HCT116 (cell line): ENCODE data around the gene TBKBP1. TPM values are rescaled to one million over a fixed set of nuclear protein-coding genes. Genes with fewer than 3 reads are reported as not detected.

Experiments used
- ATAC-seq: fragments of 200-7000 bp; cut with Tn5 transposase; 2 replicates; pipeline ENCODE4 v1.9.1; 2020; ENCODE audit warnings: mild to moderate bottlenecking, moderate library complexity
- BruUV-seq: library from RNA; stranded (reverse); fragments of 400-500 nt; replicated peaks from 2 replicates; lab custom pipeline; 2021; lab: Mats Ljungman, UMichigan
- CTCF ChIA-PET: fragments of 300-600 bp; sonication (Branson Sonifier 250); formaldehyde crosslinking; loops from one replicate; lab custom pipeline; 2021; ENCODE audit warnings: antibody characterized with exemption; lab: Charles Lee
- POLR2A ChIA-PET: fragments of 300-600, 350-600 bp; sonication (Branson Sonifier 250); formaldehyde crosslinking; loops from one replicate; lab custom pipeline; 2021; ENCODE audit warnings: antibody characterized with exemption; lab: Charles Lee
- RAD21 ChIA-PET, 2 experiments: fragments of 300-600 bp; sonication (Branson Sonifier 250); formaldehyde crosslinking; loops; one replicate each; lab custom pipeline; 2023; ENCODE audit warnings: low total read pairs in 2 of 2; ENCODE audit not compliant: uncharacterized antibody in 2 of 2, unreplicated experiment in 2 of 2, low non-redundant PET in 1 of 2; lab: Charles Lee
- DNase-seq: peaks from one replicate; pipeline ENCODE4 v3.0.0-alpha.2; 2010; ENCODE audit warnings: low read depth, low spot score
- H2AFZ ChIP-seq: fragments of 200-600 bp; shearing (Covaris generic), sonication (generic); 2 replicates; pipeline ENCODE4 v1.6.1; 2017; ENCODE audit warnings: low read depth, mixed run types, mixed read lengths, antibody characterized with exemption, low read length; ENCODE audit not compliant: poor library complexity, severe bottlenecking
- H3K27ac ChIP-seq: 2 replicates; pipeline ENCODE4 v1.5.1; 2012; ENCODE audit warnings: low read depth, low read length
- H3K27me3 ChIP-seq: fragments of 200-600 bp; sonication (generic); 2 replicates; pipeline ENCODE4 v1.6.1; 2016; ENCODE audit warnings: mixed run types, low read length, mixed read lengths; ENCODE audit not compliant: insufficient read depth
- H3K36me3 ChIP-seq, 2 experiments: fragments of 200-500 bp in 1 of 2; fragments of 200-600 bp in 1 of 2; sonication (Bioruptor generic) in 1 of 2; sonication (generic) in 1 of 2; 2 replicates each; pipeline versions ENCODE4 v1.5.1 to v1.6.1; 2014 to 2016; ENCODE audit warnings: low read length in 2 of 2, inconsistent platforms in 1 of 2, mixed read lengths in 1 of 2, mixed run types in 1 of 2; ENCODE audit not compliant: insufficient read depth in 2 of 2, control insufficient read depth in 1 of 2
- H3K4me1 ChIP-seq, 2 experiments: fragments of 200-600 bp in 1 of 2; sonication (generic) in 1 of 2; 2 replicates each; pipeline versions ENCODE4 v1.5.1 to v1.6.1; 2012 to 2017; ENCODE audit warnings: low read length in 2 of 2, inconsistent platforms in 1 of 2, mild to moderate bottlenecking in 1 of 2, mixed read lengths in 1 of 2, mixed run types in 1 of 2, moderate library complexity in 1 of 2; ENCODE audit not compliant: insufficient read depth in 2 of 2, control insufficient read depth in 1 of 2
- H3K4me2 ChIP-seq: fragments of 200-600 bp; sonication (generic); 2 replicates; pipeline ENCODE4 v1.6.1; 2017; ENCODE audit warnings: mixed run types, low read length, mixed read lengths
- H3K4me3 ChIP-seq, 2 experiments: fragments of 200-600 bp in 1 of 2; sonication (generic) in 1 of 2; replicated peaks in 1 of 2; 2 replicates each; pipeline ENCODE4 v1.5.1; 2011 to 2016; ENCODE audit warnings: low read length in 2 of 2, control low read depth in 1 of 2, low read depth in 1 of 2, mild to moderate bottlenecking in 1 of 2, mixed read lengths in 1 of 2, mixed run types in 1 of 2
- H3K79me2 ChIP-seq: fragments of 200-600 bp; sonication (generic); 2 replicates; pipeline ENCODE4 v1.6.1; 2017; ENCODE audit warnings: mild to moderate bottlenecking, mixed run types, low read length, moderate library complexity, mixed read lengths; ENCODE audit not compliant: insufficient read depth
- H3K9ac ChIP-seq: fragments of 200-600 bp; sonication (generic); 2 replicates; pipeline ENCODE4 v1.6.1; 2016; ENCODE audit warnings: low read length, mixed read lengths
- H3K9me2 ChIP-seq: fragments of 200-600 bp; sonication (generic), shearing (Covaris generic); 2 replicates; pipeline ENCODE4 v1.6.1; 2017; ENCODE audit warnings: mixed run types, mild to moderate bottlenecking, moderate library complexity; ENCODE audit not compliant: insufficient read depth
- H3K9me3 ChIP-seq, 2 experiments: fragments of 200-500 bp in 1 of 2; fragments of 200-600 bp in 1 of 2; sonication (Bioruptor generic) in 1 of 2; sonication (generic) in 1 of 2; 2 replicates each; pipeline ENCODE4 v1.6.1; 2014 to 2017; ENCODE audit warnings: low read length in 2 of 2, mixed read lengths in 2 of 2, inconsistent platforms in 1 of 2, low read depth in 1 of 2, mild to moderate bottlenecking in 1 of 2, mixed run types in 1 of 2, moderate library complexity in 1 of 2; ENCODE audit not compliant: control insufficient read depth in 1 of 2, insufficient read depth in 1 of 2
- H4K20me1 ChIP-seq: fragments of 200-600 bp; sonication (generic), shearing (Covaris generic); 2 replicates; pipeline ENCODE4 v1.6.1; 2017; ENCODE audit warnings: mixed run types, mild to moderate bottlenecking, moderate library complexity; ENCODE audit not compliant: insufficient read depth
- CBX3 ChIP-seq: IDR thresholded peaks from 2 replicates; pipeline ENCODE4 v1.6.1; 2012; ENCODE audit warnings: low read depth
- EGR1 ChIP-seq: IDR thresholded peaks from 2 replicates; pipeline ENCODE4 v1.6.1; 2012; ENCODE audit warnings: low read depth
- EZH2 ChIP-seq: fragments of 200-600 bp; sonication (generic); IDR thresholded peaks from 2 replicates; pipeline ENCODE4 v1.6.1; 2017; ENCODE audit warnings: antibody characterized with exemption, mixed run types
- EZH2phosphoT487 ChIP-seq: fragments of 200-600 bp; IDR thresholded peaks from 2 replicates; pipeline ENCODE4 v1.6.1; 2018; ENCODE audit warnings: antibody characterized with exemption, borderline replicate concordance
- POLR2AphosphoS5 ChIP-seq: IDR thresholded peaks from 2 replicates; pipeline ENCODE4 v1.6.1; 2011; ENCODE audit warnings: mild to moderate bottlenecking, low read depth, low read length, moderate library complexity
- RAD21 ChIP-seq: IDR thresholded peaks from 2 replicates; pipeline ENCODE4 v1.6.1; 2012; ENCODE audit warnings: low read depth, mild to moderate bottlenecking
- SIN3A ChIP-seq: IDR thresholded peaks from 2 replicates; pipeline ENCODE4 v1.6.1; 2012; ENCODE audit warnings: low read depth
- SP1 ChIP-seq: IDR thresholded peaks from 2 replicates; pipeline ENCODE4 v1.6.1; 2012; ENCODE audit warnings: low read depth
- YY1 ChIP-seq: IDR thresholded peaks from 2 replicates; pipeline ENCODE4 v1.6.1; 2011; ENCODE audit warnings: low read length, low read depth, moderate library complexity, mild to moderate bottlenecking; ENCODE audit not compliant: insufficient replicate concordance; ENCODE audit errors: extremely low read depth
- ZBTB33 ChIP-seq: IDR thresholded peaks from 2 replicates; pipeline ENCODE4 v1.6.1; 2011; ENCODE audit warnings: mild to moderate bottlenecking, low read length, moderate library complexity; ENCODE audit not compliant: insufficient replicate concordance; ENCODE audit errors: extremely low read depth
- ZFX ChIP-seq: fragments of 450-650 bp; IDR thresholded peaks from 2 replicates; pipeline ENCODE4 v1.6.1; 2017
- intact Hi-C: fragments of 100-400 bp; cut with micrococcal nuclease; formaldehyde crosslinking; loops from 2 replicates; pipeline ENCODE4 v1.10.0; 2022
- total RNA-seq: library from RNA; stranded (reverse); gene quantifications from one replicate; pipeline ENCODE4 v1.2.1, GENCODE V29; 2021; ENCODE audit not compliant: unreplicated experiment
- TF ChIP-seq, protein P1 (sequence below): IDR thresholded peaks from 2 replicates; pipeline ENCODE4 v1.6.1; 2012

TBKBP1 gene
- total RNA-seq, 1 experiment from 2014 or later = 12.4 TPM

DNA sequence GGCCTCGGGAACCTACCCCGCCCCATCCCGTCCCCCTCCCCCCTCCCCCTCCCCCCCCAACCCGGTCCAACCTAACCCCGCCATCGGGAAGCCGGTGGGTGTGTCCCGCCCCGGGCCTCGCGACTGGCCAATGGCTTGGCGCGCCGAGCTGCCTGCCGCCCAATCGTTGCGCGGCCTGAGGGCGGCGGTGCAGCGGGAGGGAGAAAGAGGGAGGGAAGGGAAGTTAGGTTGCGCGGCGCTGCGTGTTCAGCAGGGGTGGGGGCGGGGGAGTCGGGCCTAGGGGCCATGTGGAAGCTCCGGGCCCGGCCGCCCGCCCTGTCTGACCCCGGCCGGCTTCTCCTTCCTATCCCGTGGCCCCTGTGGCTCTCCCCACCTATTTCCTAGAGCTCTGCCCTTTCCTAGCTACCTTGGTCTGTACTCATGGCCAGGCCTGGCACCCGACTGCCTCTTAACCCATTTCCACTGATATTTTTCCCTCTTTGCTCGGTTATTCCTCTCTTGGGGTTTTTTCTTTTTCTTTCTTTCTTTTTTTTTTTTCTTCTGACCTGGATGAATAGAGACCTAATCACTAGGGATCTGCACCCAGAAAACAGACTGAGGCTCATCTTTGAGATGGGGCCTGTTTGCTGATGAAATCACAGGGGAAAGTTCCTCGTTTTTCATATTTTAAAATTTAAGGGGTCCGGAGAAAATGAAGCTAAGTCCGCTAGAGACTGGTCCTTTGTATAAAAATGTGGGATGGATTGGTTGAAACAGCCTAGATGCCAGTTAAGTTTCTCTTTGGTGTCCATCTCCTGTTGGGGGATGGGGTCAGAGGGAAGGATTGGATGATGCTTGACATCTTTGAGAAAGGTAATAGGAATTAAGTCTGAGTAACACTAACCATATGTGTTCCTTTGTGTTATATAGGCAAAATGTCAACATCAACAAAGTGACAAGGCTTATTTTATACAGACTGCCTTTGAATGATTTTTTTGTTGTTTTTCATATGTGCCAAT is 43.1 kb upstream of the TBKBP1 start:
- H3K4me2 ChIP-seq = peak overlapping the region; percentile 71
- RAD21 ChIA-PET = interaction anchor here (0.6 to 0.7 kb wide), 3 partner anchors 32 to 246 kb away, joined by 3 read pairs; no protein-coding TSS in a partner anchor
- TF ChIP-seq SIN3A (peak; percentile 24; the same call in 1 of the 2 replicates), RAD21 (no peak), YY1 (peak; percentile 47), EZH2phosphoT487 (no peak), SP1 (peak; percentile 96), ZFX (peak; percentile 93), EGR1 (peak; percentile 46; the same call in 1 of the 2 replicates), ZBTB33 (no peak), CBX3 (0 out of 2 replicates have a peak, but pooled peaks have one; percentile 20), EZH2 (no peak), POLR2AphosphoS5 (peak; percentile 78)
- TF ChIP-seq, protein P1, sequence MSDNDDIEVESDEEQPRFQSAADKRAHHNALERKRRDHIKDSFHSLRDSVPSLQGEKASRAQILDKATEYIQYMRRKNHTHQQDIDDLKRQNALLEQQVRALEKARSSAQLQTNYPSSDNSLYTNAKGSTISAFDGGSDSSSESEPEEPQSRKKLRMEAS = peak; percentile 93
- peak overlapping the region; percentile 97 for H3K9ac ChIP-seq
- no peaks in the 10 kb centered on the region for H3K9me3 ChIP-seq
- BruUV-seq = TSS peak; percentile 49
- no peaks in the 10 kb centered on the region for H3K9me2 ChIP-seq
- peaks cover 39 to 45% of the 10 kb centered on the region in 2 experiments for H3K36me3 ChIP-seq
- peaks cover 32% of the 10 kb centered on the region; the same call in 1 of the 2 replicates for H4K20me1 ChIP-seq
- peak overlapping the region; percentile 92 for H3K27ac ChIP-seq
- ATAC-seq (peak; percentile 57), DNase-seq (peak; percentile 96)
- H3K27me3 ChIP-seq = no peaks in the 10 kb centered on the region
- CTCF ChIA-PET = interaction anchor here (0.6 to 2.0 kb wide), 4 partner anchors 13 to 296 kb away, joined by 3 to 11 read pairs (median 6); no protein-coding TSS in a partner anchor
- H3K4me3 ChIP-seq = peak overlapping the region; percentile 74 to 78
- peaks cover 14 to 21% of the 10 kb centered on the region in 2 experiments; a peak in 3 of 4 replicates for H3K4me1 ChIP-seq
- intact Hi-C loops = loop anchor here (10.0 kb wide), 1 partner anchor 244 kb away; the partner anchor contains the start of gene SP2
- H3K79me2 ChIP-seq = peaks cover 63% of the 10 kb centered on the region
- no peak overlapping the region for H2AFZ ChIP-seq
- POLR2A ChIA-PET = interaction anchor here (0.6 to 2.4 kb wide), 14 partner anchors 8 to 792 kb away, joined by 3 to 18 read pairs (median 5); no protein-coding TSS in a partner anchor
